Gastroesophageal sphincter (tissue), 4 donors: ENCODE results near the gene PARVG. TPM values are rescaled to one million over a fixed set of nuclear protein-coding genes. Genes with fewer than 3 reads are reported as not detected.

Source experiments
- ATAC-seq: fragments of 150-250 bp; one replicate; pipeline ENCODE4 v1.9.1; 2016; ENCODE audit warnings: mild to moderate bottlenecking, moderate library complexity
- H3K27ac ChIP-seq, 4 donors: fragments of 200-600 bp; sonication (generic) in 3 of 4; 1 replicate in 3 of 4; 2 replicates in 1 of 4; pipeline ENCODE4 v1.5.1; 2016 to 2019
- H3K27me3 ChIP-seq: fragments of 200-600 bp; sonication (generic); one replicate; pipeline ENCODE4 v1.5.1; 2019
- H3K36me3 ChIP-seq, 2 donors: fragments of 200-600 bp; sonication (generic); one replicate each; pipeline ENCODE4 v1.5.1; 2019; ENCODE audit warnings: control low read depth in 1 of 2
- H3K4me1 ChIP-seq, 3 donors: fragments of 200-600 bp; sonication (generic); 1 replicate in 2 of 3; 2 replicates in 1 of 3; pipeline ENCODE4 v1.5.1; 2016 to 2019; ENCODE audit warnings: control low read depth in 2 of 3
- H3K4me3 ChIP-seq, 2 donors: fragments of 200-600 bp; sonication (generic); one replicate each; pipeline ENCODE4 v1.5.1; 2019; ENCODE audit warnings: mild to moderate bottlenecking in 1 of 2, moderate library complexity in 1 of 2
- H3K9me3 ChIP-seq, 3 donors: fragments of 200-600 bp; sonication (generic); one replicate each; pipeline ENCODE4 v1.5.1; 2017 to 2019; ENCODE audit warnings: control low read depth in 2 of 3
- CTCF ChIP-seq, 4 experiments: fragments of 200-600 bp in 2 of 4; fragments of 450-650 bp in 2 of 4; sonication (generic) in 1 of 4; IDR thresholded peaks; one replicate each; pipeline ENCODE4 v1.5.1; 2017 to 2019; ENCODE audit warnings: antibody characterized with exemption in 4 of 4, mild to moderate bottlenecking in 2 of 4, moderate library complexity in 2 of 4
- EP300 ChIP-seq: sonication (generic); formaldehyde crosslinking; IDR thresholded peaks from one replicate; pipeline ENCODE4 v1.6.1; 2017; ENCODE audit warnings: antibody characterized with exemption, mild to moderate bottlenecking
- POLR2A ChIP-seq, 2 donors: fragments of 450-650 bp; IDR thresholded peaks; one replicate each; pipeline ENCODE4 v1.6.1; 2017; ENCODE audit warnings: antibody characterized with exemption in 2 of 2, mild to moderate bottlenecking in 2 of 2, moderate library complexity in 1 of 2
- POLR2AphosphoS5 ChIP-seq: sonication (generic); formaldehyde crosslinking; IDR thresholded peaks from one replicate; pipeline ENCODE4 v1.6.1; 2017; ENCODE audit warnings: antibody characterized with exemption
- WGBS, 2 donors: methylation state at CpG; one replicate each; pipeline ENCODE4 v1.1.5; 2018; ENCODE audit warnings: low coverage in 1 of 2; 5-methylcytosine and 5-hydroxymethylcytosine counted together
- total RNA-seq, 4 donors: library from RNA; depleted of rRNA; stranded (reverse); fragments of >200 nt; gene quantifications; one replicate each; pipeline ENCODE4 v1.1.0, GENCODE V29; 2016

Gene PARVG
- total RNA-seq, 4 donors from 2014 or later: 7.0 to 18.2 (median 11.3) TPM

GRCh38 chr22:44244265-44244822 lies 63.6 kb downstream of the PARVG start:
- Histone ChIP-seq H3K4me1 (no peaks in the 10 kb centered on the region), H3K4me3 (no peak overlapping the region), H3K27me3 (peaks cover 14% of the 10 kb centered on the region), H3K27ac (no peak overlapping the region), H3K9me3 (peaks cover 0 to 7% (median under 1%) of the 10 kb centered on the region in 3 donors), H3K36me3 (peaks cover 0 to 7% of the 10 kb centered on the region in 2 donors)
- 83 to 93% methylated on average over 4 to 8 of the region's 9 CpGs for WGBS, 2 donors
- ATAC-seq: no peak
- TF ChIP-seq CTCF (IDR thresholded peaks at IDR 0.05): no peak

- Histone ChIP-seq H3K36me3 (peaks cover 0 to 10% of the 10 kb centered on the region in 2 donors), H3K4me3 (no peak overlapping the region), H3K9me3 (peaks cover 0 to 18% (median 4%) of the 10 kb centered on the region in 3 donors), H3K4me1 (no peaks in the 10 kb centered on the region), H3K27ac (no peak overlapping the region), H3K27me3 (peaks cover 14% of the 10 kb centered on the region)
- ATAC-seq: no peak
- WGBS, 2 donors: 75 to 92% methylated on average over 2 to 5 of the region's 7 CpGs
- TF ChIP-seq POLR2A (IDR thresholded peaks at IDR 0.05) (no peak), POLR2AphosphoS5 (no peak)
Measured at GRCh38 chr22:44245438-44245837, 64.7 kb downstream of the PARVG start.

GRCh38 chr22:44245867-44246266 lies 65.1 kb downstream of the PARVG start:
- WGBS, 2 donors: 83 to 100% methylated on average over 2 to 4 of the region's 8 CpGs
- H3K36me3 ChIP-seq: peaks cover 0 to 10% of the 10 kb centered on the region in 2 donors
- H3K4me1 ChIP-seq: no peaks in the 10 kb centered on the region
- ATAC-seq: no peak
- H3K27me3 ChIP-seq: peaks cover 14% of the 10 kb centered on the region
- no peak overlapping the region for H3K27ac ChIP-seq
- H3K4me3 ChIP-seq: no peak overlapping the region
- H3K9me3 ChIP-seq: peaks cover 0 to 23% (median 4%) of the 10 kb centered on the region in 3 donors
- no peak for TF ChIP-seq CTCF (IDR thresholded peaks at IDR 0.05)
- no peak for TF ChIP-seq POLR2AphosphoS5
- TF ChIP-seq POLR2A (IDR thresholded peaks at IDR 0.05): no peak
- TF ChIP-seq EP300: no peak

- peaks cover 0 to 24% (median 4%) of the 10 kb centered on the region in 3 donors for H3K9me3 ChIP-seq
- ATAC-seq: no peak
- TF ChIP-seq EP300: no peak
- no peak for TF ChIP-seq POLR2A (IDR thresholded peaks at IDR 0.05)
- TF ChIP-seq CTCF (IDR thresholded peaks at IDR 0.05): no peak
- TF ChIP-seq POLR2AphosphoS5: no peak
- H3K4me1 ChIP-seq: no peaks in the 10 kb centered on the region
- H3K36me3 ChIP-seq: peaks cover 0 to 10% of the 10 kb centered on the region in 2 donors
- 100% methylated on average over 1 of the region's 8 CpGs; no CpG with 5 or more reads in 1 of the 2 donors for WGBS, 2 donors
- H3K27ac ChIP-seq: no peak overlapping the region
- peaks cover 14% of the 10 kb centered on the region for H3K27me3 ChIP-seq
- H3K4me3 ChIP-seq: no peak overlapping the region
Measured at GRCh38 chr22:44246615-44247326, 66.0 kb downstream of the PARVG start.

GRCh38 chr22:44247346-44247745 lies 66.6 kb downstream of the PARVG start:
- 100% methylated on average over 1 of the region's 5 CpGs; no CpG with 5 or more reads in 1 of the 2 donors for WGBS, 2 donors
- no peak for ATAC-seq

More at GRCh38 chr22:44247346-44247745, 66.6 kb downstream of the PARVG start:
- Histone ChIP-seq H3K4me1 (no peaks in the 10 kb centered on the region), H3K36me3 (peaks cover 0 to 10% of the 10 kb centered on the region in 2 donors), H3K4me3 (no peak overlapping the region), H3K27me3 (peaks cover 14% of the 10 kb centered on the region), H3K9me3 (peaks cover 0 to 24% (median 4%) of the 10 kb centered on the region in 3 donors), H3K27ac (no peak overlapping the region)
- no peak for TF ChIP-seq POLR2AphosphoS5
- no peak for TF ChIP-seq EP300
- TF ChIP-seq CTCF (IDR thresholded peaks at IDR 0.05): no peak
- no peak for TF ChIP-seq POLR2A (IDR thresholded peaks at IDR 0.05)
